Neural cell (in vitro differentiated cells): ENCODE data around the gene C11orf65. TPM values are rescaled to one million over a fixed set of nuclear protein-coding genes. Genes with fewer than 3 reads are reported as not detected.

Experiments
- H2AFZ ChIP-seq: fragments of 200-600, 300-800 bp; sonication (generic), shearing (Covaris generic); 2 replicates; pipeline ENCODE4 v1.6.0; 2014; ENCODE audit warnings: low read depth, mild to moderate bottlenecking, antibody characterized with exemption, low read length, moderate library complexity
- H3F3A ChIP-seq: fragments of 200-600 bp; shearing (Covaris generic); 2 replicates; pipeline ENCODE4 v1.6.1; 2016; ENCODE audit warnings: mild to moderate bottlenecking, moderate library complexity, mixed read lengths, antibody characterized with exemption, low read length; ENCODE audit not compliant: insufficient read depth, poor library complexity, severe bottlenecking
- H3K27ac ChIP-seq: fragments of 200-600, 300-800 bp; sonication (generic), shearing (Covaris generic); 2 replicates; pipeline ENCODE4 v1.5.1; 2014; ENCODE audit warnings: mild to moderate bottlenecking, low read length, moderate library complexity
- H3K27me3 ChIP-seq: fragments of 300-800, 200-600 bp; sonication (generic), shearing (Covaris generic); 2 replicates; pipeline ENCODE4 v1.6.0; 2014; ENCODE audit warnings: mild to moderate bottlenecking, low read depth, low read length, moderate library complexity; ENCODE audit not compliant: insufficient read depth
- H3K36me3 ChIP-seq: fragments of 300-800, 200-600 bp; sonication (generic), shearing (Covaris generic); 2 replicates; pipeline ENCODE4 v1.5.1; 2014; ENCODE audit warnings: mild to moderate bottlenecking, antibody characterized with exemption, low read length, moderate library complexity; ENCODE audit not compliant: insufficient read depth
- H3K4me2 ChIP-seq: fragments of 300-800, 200-600 bp; sonication (generic), shearing (Covaris generic); 2 replicates; pipeline ENCODE4 v1.6.0; 2014; ENCODE audit warnings: mild to moderate bottlenecking, low read length
- H3K4me3 ChIP-seq: fragments of 300-800, 200-600 bp; sonication (generic), shearing (Covaris generic); 2 replicates; pipeline ENCODE4 v1.5.1; 2014; ENCODE audit warnings: mild to moderate bottlenecking, low read length, moderate library complexity
- H3K79me2 ChIP-seq: fragments of 200-600 bp; shearing (Covaris generic); replicated peaks from 2 replicates; pipeline ENCODE4 v1.6.0; 2014; ENCODE audit warnings: mild to moderate bottlenecking, low read length, moderate library complexity; ENCODE audit not compliant: insufficient read depth
- H3K9ac ChIP-seq: fragments of 300-800, 200-600 bp; sonication (generic), shearing (Covaris generic); 2 replicates; pipeline ENCODE4 v1.6.1; 2016; ENCODE audit warnings: mild to moderate bottlenecking, low read length, mixed read lengths
- H3K9me2 ChIP-seq: fragments of 200-600 bp; shearing (Covaris generic); 2 replicates; pipeline ENCODE4 v1.6.1; 2016; ENCODE audit warnings: mild to moderate bottlenecking, low read length, mixed read lengths; ENCODE audit not compliant: insufficient read depth
- H3K9me3 ChIP-seq: fragments of 200-600, 300-800 bp; sonication (generic), shearing (Covaris generic); 2 replicates; pipeline ENCODE4 v1.6.1; 2016; ENCODE audit warnings: mild to moderate bottlenecking, mixed run types, low read length, moderate library complexity, mixed read lengths
- H4K20me1 ChIP-seq: fragments of 200-600 bp; shearing (Covaris generic); 2 replicates; pipeline ENCODE4 v1.6.1; 2016; ENCODE audit warnings: mild to moderate bottlenecking, mixed run types; ENCODE audit not compliant: insufficient read depth
- CTCF ChIP-seq: fragments of 450-650 bp; IDR thresholded peaks from 2 replicates; pipeline ENCODE4 v1.5.1; 2014; ENCODE audit warnings: antibody characterized with exemption, mild to moderate bottlenecking, moderate library complexity; ENCODE audit not compliant: poor library complexity, severe bottlenecking
- EP300 ChIP-seq: fragments of 450-650 bp; conservative IDR thresholded peaks from 2 replicates; pipeline ENCODE4 v1.6.1; 2014; ENCODE audit warnings: antibody characterized with exemption, mild to moderate bottlenecking, moderate library complexity; ENCODE audit not compliant: poor library complexity, severe bottlenecking
- EZH2 ChIP-seq: fragments of 200-600, 300-800 bp; shearing (Covaris generic), sonication (generic); IDR thresholded peaks from 2 replicates; pipeline ENCODE4 v1.6.1; 2014; ENCODE audit warnings: antibody characterized with exemption, low read length, borderline replicate concordance, mild to moderate bottlenecking; ENCODE audit not compliant: insufficient read depth, poor library complexity, severe bottlenecking
- MXI1 ChIP-seq: fragments of 450-650 bp; conservative IDR thresholded peaks from 2 replicates; pipeline ENCODE4 v1.6.1; 2014; ENCODE audit warnings: antibody characterized with exemption, mild to moderate bottlenecking; ENCODE audit not compliant: poor library complexity, severe bottlenecking
- POLR2AphosphoS5 ChIP-seq: IDR thresholded peaks from 2 replicates; pipeline ENCODE4 v1.6.1; 2012
- RAD21 ChIP-seq: fragments of 450-650 bp; conservative IDR thresholded peaks from 2 replicates; pipeline ENCODE4 v1.6.1; 2014; ENCODE audit warnings: antibody characterized with exemption, mild to moderate bottlenecking, moderate library complexity
- SMC3 ChIP-seq: fragments of 450-650 bp; conservative IDR thresholded peaks from 2 replicates; pipeline ENCODE4 v1.6.1; 2014; ENCODE audit warnings: antibody characterized with exemption, mild to moderate bottlenecking, moderate library complexity; ENCODE audit not compliant: poor library complexity
- TAF1 ChIP-seq: IDR thresholded peaks from 2 replicates; pipeline ENCODE4 v1.6.1; 2012; ENCODE audit warnings: low read depth
- polyA plus RNA-seq: library from polyadenylated mRNA; depleted of rRNA; stranded (reverse); fragments of >200 nt; gene quantifications from 2 replicates; pipeline ENCODE4 v1.2.3, GENCODE V29; 2014
- TF ChIP-seq, protein P1 (sequence below): IDR thresholded peaks from 2 replicates; pipeline ENCODE4 v1.6.1; 2012; ENCODE audit warnings: borderline replicate concordance

C11orf65 gene
- polyA plus RNA-seq, 1 donor from 2014 or later = 1.1 TPM

DNA sequence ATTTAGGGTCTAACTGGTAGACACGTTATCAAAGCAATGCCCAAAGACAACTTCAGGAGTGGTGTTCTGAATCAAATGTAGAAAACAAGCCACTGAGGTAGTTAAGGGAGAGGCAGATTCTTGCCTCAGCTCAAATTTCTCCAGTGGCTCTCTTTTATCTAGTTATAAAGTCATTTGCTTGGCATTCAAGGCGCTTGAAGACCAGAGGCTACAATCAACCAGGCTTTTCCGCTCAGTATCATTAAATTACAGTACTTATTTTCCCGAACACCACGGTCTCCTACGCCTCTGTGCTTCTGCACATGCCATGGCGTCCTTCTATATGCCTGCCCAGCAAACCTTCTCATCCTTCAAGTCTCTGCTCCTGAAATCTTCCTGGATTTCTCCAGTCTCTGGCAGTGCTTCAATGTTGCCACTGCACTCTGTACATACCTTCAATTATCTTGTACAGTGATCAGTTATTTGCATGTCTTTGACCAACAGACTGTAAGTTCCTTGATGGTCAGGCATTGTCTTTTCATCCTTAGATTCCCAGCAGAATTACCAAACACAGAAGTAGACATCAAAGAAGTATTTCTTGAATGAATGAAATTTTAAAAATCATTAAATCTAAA is 29.4 kb upstream of the C11orf65 start (continued):
- no peak for TF ChIP-seq EP300

- H3K27ac ChIP-seq = no peak overlapping the region
- H4K20me1 ChIP-seq = no peaks in the 10 kb centered on the region
- no peaks in the 10 kb centered on the region for H3K9me3 ChIP-seq
- H3K27me3 ChIP-seq = peaks cover 19% of the 10 kb centered on the region
- H3F3A ChIP-seq = no peaks in the 10 kb centered on the region
- no peaks in the 10 kb centered on the region for H3K9me2 ChIP-seq
- TF ChIP-seq RAD21 (no peak), CTCF (no peak), POLR2AphosphoS5 (no peak), SMC3 (no peak), TAF1 (no peak), EP300 (no peak), MXI1 (no peak), EZH2 (no peak)
- TF ChIP-seq, protein P1, sequence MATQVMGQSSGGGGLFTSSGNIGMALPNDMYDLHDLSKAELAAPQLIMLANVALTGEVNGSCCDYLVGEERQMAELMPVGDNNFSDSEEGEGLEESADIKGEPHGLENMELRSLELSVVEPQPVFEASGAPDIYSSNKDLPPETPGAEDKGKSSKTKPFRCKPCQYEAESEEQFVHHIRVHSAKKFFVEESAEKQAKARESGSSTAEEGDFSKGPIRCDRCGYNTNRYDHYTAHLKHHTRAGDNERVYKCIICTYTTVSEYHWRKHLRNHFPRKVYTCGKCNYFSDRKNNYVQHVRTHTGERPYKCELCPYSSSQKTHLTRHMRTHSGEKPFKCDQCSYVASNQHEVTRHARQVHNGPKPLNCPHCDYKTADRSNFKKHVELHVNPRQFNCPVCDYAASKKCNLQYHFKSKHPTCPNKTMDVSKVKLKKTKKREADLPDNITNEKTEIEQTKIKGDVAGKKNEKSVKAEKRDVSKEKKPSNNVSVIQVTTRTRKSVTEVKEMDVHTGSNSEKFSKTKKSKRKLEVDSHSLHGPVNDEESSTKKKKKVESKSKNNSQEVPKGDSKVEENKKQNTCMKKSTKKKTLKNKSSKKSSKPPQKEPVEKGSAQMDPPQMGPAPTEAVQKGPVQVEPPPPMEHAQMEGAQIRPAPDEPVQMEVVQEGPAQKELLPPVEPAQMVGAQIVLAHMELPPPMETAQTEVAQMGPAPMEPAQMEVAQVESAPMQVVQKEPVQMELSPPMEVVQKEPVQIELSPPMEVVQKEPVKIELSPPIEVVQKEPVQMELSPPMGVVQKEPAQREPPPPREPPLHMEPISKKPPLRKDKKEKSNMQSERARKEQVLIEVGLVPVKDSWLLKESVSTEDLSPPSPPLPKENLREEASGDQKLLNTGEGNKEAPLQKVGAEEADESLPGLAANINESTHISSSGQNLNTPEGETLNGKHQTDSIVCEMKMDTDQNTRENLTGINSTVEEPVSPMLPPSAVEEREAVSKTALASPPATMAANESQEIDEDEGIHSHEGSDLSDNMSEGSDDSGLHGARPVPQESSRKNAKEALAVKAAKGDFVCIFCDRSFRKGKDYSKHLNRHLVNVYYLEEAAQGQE = no peak
- H3K79me2 ChIP-seq = no peaks in the 10 kb centered on the region
- H3K4me3 ChIP-seq = no peak overlapping the region
- H2AFZ ChIP-seq = no peak overlapping the region
- no peak overlapping the region for H3K9ac ChIP-seq
- H3K36me3 ChIP-seq = no peaks in the 10 kb centered on the region
- no peak overlapping the region for H3K4me2 ChIP-seq
Observed at GRCh38 chr11:108495326-108495725, 28.0 kb upstream of the C11orf65 start.

DNA sequence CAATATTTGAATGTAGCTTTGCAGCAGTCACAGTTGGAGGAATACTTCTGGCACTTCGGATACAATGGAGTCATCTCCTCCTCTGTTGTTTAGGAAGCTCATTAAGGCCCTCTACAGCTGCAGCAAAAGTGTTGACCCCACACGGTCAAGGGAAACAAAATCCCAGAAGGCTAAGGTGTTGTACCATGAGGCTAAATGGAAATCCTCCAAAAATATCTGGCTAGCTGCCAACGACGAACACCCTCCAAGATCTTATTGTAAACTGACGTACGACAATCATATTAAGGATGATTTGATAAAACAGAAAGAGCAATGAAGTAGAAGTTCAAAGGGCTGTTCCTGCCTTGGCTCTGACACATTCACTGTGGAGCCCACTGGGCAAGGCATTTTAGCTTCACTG is 26.9 kb upstream of the C11orf65 start:
- TF ChIP-seq EZH2 (no peak), EP300 (no peak), POLR2AphosphoS5 (no peak), RAD21 (no peak), CTCF (no peak), MXI1 (no peak), TAF1 (no peak), SMC3 (no peak)
- TF ChIP-seq, protein P1 = no peak
- no peak overlapping the region for H3K4me3 ChIP-seq
- no peak overlapping the region for H3K4me2 ChIP-seq
- H3K9me2 ChIP-seq = no peaks in the 10 kb centered on the region
- H4K20me1 ChIP-seq = no peaks in the 10 kb centered on the region
- H2AFZ ChIP-seq = no peak overlapping the region
- peaks cover 18% of the 10 kb centered on the region for H3K27me3 ChIP-seq
- H3K9me3 ChIP-seq = no peaks in the 10 kb centered on the region
- H3K36me3 ChIP-seq = no peaks in the 10 kb centered on the region
- no peak overlapping the region for H3K27ac ChIP-seq
- H3F3A ChIP-seq = no peaks in the 10 kb centered on the region
- no peaks in the 10 kb centered on the region for H3K79me2 ChIP-seq
- H3K9ac ChIP-seq = no peak overlapping the region
